ENCODE data around the gene PRR5.

GRCh38 chr22:44660051-44660830 is 41.8 kb upstream of the PRR5 start:
- TF ChIP-seq, protein P1, sequence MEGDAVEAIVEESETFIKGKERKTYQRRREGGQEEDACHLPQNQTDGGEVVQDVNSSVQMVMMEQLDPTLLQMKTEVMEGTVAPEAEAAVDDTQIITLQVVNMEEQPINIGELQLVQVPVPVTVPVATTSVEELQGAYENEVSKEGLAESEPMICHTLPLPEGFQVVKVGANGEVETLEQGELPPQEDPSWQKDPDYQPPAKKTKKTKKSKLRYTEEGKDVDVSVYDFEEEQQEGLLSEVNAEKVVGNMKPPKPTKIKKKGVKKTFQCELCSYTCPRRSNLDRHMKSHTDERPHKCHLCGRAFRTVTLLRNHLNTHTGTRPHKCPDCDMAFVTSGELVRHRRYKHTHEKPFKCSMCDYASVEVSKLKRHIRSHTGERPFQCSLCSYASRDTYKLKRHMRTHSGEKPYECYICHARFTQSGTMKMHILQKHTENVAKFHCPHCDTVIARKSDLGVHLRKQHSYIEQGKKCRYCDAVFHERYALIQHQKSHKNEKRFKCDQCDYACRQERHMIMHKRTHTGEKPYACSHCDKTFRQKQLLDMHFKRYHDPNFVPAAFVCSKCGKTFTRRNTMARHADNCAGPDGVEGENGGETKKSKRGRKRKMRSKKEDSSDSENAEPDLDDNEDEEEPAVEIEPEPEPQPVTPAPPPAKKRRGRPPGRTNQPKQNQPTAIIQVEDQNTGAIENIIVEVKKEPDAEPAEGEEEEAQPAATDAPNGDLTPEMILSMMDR (IDR thresholded peaks at IDR 0.05) = no peak
- TF ChIP-seq POLR2A (IDR thresholded peaks at IDR 0.05) = no peak

Data from body of pancreas (tissue), 4 donors.